Fibroblast of villous mesenchyme (primary cell): Measurements from ENCODE around the gene LPIN3. TPM values are rescaled to one million over a fixed set of nuclear protein-coding genes. Genes with fewer than 3 reads are reported as not detected.

Experiments used
- DNase-seq: peaks from one replicate; pipeline ENCODE4 v3.0.0-alpha.2; 2010; ENCODE audit warnings: low read depth
- H3K4me3 ChIP-seq: 2 replicates; pipeline ENCODE4 v1.5.1; 2011; ENCODE audit warnings: low read depth, mild to moderate bottlenecking, low read length
- total RNA-seq: library from RNA; depleted of rRNA; stranded (reverse); fragments of >200 nt; gene quantifications from 2 replicates; pipeline ENCODE4 v1.2.3, GENCODE V29; 2012
- TF ChIP-seq, protein P1 (sequence below): IDR thresholded peaks from 2 replicates; pipeline ENCODE4 v1.5.1; 2012; ENCODE audit warnings: low read depth, mild to moderate bottlenecking, low read length; ENCODE audit not compliant: insufficient read depth

LPIN3 gene
- total RNA-seq, 1 donor = 5.6 TPM

DNA sequence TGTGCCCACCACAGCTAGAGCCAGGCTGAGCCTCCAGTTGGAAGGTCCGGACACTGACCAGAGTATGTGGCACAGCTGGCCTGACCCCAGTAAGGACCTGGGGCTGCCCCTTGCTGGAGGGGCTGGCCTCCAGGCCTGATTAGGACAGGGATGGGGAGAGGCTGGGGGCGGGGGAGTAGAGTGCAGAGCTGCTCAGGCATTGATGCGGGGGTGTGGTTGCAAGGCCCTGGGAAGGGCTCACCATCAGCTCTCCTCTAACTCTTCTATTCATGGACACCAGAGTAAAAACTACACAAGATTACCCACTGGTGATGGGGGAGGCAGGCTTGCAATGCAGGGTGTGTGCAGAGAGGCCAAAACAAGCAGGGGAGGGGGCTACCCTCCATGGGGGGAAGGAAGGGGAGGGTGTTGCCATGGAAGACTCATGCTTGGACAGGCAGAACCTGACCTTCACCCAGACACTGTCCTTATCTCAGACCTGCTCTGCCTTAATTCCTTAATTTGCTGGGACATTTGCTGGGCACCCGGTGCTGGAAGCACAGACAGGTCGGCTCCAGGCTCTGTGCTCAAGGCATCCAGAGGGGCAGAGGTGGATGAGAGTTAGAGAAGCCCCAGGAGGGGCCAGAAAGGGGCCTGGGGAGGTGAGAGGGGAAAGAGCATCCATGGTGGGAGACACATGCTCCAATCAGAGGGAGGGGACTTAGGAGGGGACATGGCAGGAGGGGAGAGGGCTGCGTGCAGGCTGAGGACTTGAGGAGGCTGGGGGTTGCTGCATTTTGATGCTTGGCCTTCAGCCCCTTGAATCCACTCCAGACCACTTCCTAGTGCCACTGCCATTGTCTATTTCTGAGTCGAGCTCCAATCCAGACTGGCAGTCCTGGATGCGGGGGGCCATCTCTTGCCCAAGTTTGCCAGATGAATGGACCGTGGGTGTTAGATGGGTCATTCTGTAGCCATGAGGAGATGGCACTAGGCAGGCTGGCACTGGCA, 33.6 kb downstream of the LPIN3 start:
- H3K4me3 ChIP-seq = no peak overlapping the region
- TF ChIP-seq, protein P1, sequence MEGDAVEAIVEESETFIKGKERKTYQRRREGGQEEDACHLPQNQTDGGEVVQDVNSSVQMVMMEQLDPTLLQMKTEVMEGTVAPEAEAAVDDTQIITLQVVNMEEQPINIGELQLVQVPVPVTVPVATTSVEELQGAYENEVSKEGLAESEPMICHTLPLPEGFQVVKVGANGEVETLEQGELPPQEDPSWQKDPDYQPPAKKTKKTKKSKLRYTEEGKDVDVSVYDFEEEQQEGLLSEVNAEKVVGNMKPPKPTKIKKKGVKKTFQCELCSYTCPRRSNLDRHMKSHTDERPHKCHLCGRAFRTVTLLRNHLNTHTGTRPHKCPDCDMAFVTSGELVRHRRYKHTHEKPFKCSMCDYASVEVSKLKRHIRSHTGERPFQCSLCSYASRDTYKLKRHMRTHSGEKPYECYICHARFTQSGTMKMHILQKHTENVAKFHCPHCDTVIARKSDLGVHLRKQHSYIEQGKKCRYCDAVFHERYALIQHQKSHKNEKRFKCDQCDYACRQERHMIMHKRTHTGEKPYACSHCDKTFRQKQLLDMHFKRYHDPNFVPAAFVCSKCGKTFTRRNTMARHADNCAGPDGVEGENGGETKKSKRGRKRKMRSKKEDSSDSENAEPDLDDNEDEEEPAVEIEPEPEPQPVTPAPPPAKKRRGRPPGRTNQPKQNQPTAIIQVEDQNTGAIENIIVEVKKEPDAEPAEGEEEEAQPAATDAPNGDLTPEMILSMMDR = no peak
- DNase-seq = no peak

DNA sequence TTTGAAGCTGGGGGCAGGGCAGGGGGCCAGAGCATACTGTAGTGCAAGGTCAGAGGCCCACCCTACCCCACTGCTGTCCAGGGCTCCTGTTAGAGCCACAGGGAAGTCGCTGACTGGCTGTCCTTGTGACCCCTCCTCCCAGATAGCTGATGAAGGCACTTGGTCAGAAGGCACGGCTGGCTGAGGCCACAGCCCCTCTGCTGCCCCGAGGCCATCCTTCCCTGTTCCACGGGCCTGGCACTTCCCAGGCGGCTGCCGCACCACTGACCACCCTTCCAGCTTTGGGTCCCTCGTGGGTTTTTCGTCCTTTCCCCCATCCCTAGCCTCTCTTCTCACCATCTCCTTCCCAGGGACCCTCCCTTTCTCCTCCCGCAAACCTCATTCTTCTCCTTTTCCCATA, 35.2 kb downstream of the LPIN3 start:
- H3K4me3 ChIP-seq = no peak overlapping the region
- DNase-seq = no peak
- TF ChIP-seq, protein P1 = no peak

DNA sequence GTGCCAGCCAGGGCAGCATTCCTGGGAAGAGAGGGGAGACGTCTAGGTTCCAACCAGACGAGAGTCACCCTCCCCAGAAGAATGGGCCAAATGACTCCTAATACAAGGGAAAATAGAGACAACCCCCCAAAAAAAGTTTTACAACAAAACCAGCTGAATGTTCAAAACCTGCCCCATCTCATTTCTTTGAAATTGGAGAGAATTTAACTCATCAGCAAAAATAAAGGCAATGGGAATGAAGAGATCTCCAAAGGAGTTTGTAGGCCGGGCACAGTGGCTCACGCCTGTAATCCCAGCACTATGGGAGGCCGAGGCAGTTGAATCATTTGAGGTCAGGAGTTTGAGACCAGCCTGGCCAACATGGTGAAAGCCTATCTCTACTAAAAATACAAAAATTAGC, 35.7 kb downstream of the LPIN3 start:
- H3K4me3 ChIP-seq = no peak overlapping the region
- DNase-seq = no peak
- TF ChIP-seq, protein P1 = no peak

DNA sequence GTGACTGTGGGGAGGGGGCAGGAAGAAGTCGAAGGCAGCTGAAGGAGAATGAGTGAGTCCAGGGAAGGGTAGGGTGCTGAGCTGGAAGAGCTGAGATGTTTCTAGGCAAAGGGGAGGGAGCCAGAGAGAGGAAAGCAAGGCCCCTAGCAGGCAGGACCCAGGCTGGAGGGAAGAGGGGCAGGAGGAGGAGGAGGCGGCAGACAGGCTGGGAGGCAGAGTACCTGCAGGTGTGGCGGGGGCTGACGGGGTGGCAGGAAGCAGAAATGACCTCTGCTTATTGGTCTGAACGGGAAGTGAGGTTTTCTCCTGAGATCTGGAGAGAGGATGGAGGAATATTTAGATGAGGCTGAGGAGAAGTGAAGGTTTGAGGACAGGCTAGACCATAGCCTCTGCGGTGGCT, 36.7 kb downstream of the LPIN3 start:
- no peak overlapping the region for H3K4me3 ChIP-seq
- TF ChIP-seq, protein P1 = no peak
- DNase-seq = no peak

DNA sequence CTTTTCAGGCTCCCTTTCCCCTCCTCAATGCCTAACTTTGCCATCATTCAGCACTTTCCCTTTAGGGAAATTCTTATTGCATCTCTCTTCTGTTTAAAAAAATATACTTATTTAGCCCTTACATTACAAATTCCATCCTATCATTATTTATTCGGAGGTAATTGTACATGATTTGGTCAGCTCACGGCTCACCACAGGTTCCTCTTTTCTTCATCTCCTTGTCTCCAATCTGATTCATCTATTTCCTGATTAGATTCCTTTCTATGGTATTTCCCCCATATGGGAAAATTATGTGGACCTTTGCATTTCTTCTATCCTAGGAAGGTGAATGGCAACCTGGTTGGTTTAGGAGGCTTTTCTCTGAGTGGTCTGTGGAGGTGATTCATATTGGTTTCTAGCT, 38.9 kb downstream of the LPIN3 start:
- no peak for DNase-seq
- H3K4me3 ChIP-seq = no peak overlapping the region
- TF ChIP-seq, protein P1 = no peak

DNA sequence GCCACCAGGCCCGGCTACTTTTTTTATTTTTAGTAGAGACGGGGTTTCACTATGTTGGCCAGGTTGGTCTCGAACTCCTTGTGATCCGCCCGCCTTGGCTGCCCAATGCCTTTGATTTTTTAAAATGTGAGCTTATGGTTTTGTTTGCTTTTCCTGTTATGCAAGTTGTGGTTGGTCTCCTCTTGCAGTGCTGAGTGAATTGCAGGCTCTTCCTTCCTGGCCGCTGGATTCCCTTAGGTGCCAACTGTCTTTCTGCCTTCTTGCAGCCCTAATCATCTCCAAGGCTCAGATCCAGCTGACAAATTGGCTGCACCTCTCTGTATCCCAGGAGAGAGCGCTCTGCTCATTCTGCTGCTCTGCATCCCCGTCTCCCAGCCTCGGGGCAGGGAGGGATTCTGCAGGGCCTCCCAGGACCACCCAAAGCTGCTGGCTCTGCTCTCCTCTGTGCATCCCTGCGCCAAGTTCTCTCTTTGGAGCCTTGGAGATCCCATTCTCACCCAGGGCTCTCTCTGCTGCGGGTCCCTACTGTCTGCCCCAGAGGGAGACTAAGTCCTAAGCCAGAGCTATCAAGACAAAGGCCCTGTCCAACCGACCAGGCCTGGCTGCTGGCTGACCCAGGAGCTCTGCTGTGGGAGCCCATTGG, 40.1 kb downstream of the LPIN3 start:
- no peak overlapping the region for H3K4me3 ChIP-seq
- TF ChIP-seq, protein P1 = no peak
- DNase-seq = no peak
